Posterior vena cava (tissue), 2 donors: ENCODE measurements around the gene FCER1G. TPM values are rescaled to one million over a fixed set of nuclear protein-coding genes. Genes with fewer than 3 reads are reported as not detected.
"Not testable (repeated sequence)": the region's sequence is repeated elsewhere in the genome, so short reads cannot be mapped to it uniquely, and the experiment has no call there.

Experiments
- DNase-seq: peaks from one replicate; pipeline ENCODE4 v3.0.0-alpha.2; 2020; ENCODE audit warnings: low spot score
- intact Hi-C, 2 donors: fragments of 100-400 bp; cut with DNase I; formaldehyde crosslinking; loops; one replicate each; pipeline versions ENCODE4 v1.14.1 to v1.14.2; 2022 to 2023
- total RNA-seq, 2 donors: library from RNA; stranded (reverse); fragmentation: NEBNext Ultra II Directional; extraction: Animal tissue kit (Norgen Biotek cat#: 25700); gene quantifications; one replicate each; pipeline ENCODE4 v1.2.1, GENCODE V29; 2021
- donor health status: DM: yes; HTN: yes; CAD: no.
- donor health status: DM: yes; HTN: yes; CAD: no.

The FCER1G gene
- total RNA-seq, 2 donors from 2014 or later, result 40.4 to 101 TPM

DNA sequence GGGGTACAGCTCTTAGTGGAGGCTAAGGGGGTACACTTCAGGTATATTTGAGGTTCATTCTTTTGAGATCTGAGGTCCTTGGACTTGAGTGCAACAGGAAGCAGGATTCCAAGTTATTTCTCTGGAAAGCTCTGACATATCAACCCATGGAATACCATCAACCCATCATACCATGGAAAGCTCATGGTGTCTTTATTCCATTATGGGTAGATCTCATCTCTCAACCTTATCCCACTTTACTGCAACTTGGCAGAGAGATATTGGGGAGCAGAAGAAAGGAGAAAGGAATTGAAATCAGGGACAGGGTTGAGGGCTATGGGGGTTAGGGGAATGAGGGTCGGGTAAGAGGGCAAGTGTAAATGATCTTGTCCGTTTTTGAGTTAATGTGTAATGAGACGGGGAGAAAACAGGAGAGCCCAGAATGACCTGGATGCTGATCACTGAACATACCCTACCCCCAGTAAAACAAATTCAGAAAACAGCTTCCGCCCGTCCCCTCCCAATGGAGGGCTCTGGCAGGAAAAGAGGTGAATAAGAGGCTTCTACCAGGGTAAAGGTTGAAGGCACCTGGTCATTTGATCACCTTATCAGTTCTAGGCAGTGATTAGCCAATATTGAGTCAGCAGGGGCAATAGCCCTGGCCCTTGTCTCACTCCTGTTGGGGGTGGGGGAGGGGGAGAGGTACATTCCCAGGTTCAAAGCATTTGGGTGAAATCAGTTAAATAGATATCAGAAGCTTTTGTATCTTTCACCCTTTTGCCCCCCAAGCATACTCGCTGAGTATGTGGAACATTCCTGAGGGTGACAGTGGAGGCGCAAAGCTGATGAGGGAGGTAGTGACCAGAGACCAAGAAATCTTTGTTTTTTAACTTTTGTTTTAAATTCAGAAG, 9.0 kb downstream of the FCER1G start:
- intact Hi-C loops, result loop anchor here (10.0 kb wide), 2 partner anchors 151 to 161 kb away; no protein-coding TSS in a partner anchor
- DNase-seq, result peak; percentile 23

GRCh38 chr1:161224695-161225087, 9.6 kb downstream of the FCER1G start:
- intact Hi-C loops, result loop anchor here (10.0 kb wide), 2 partner anchors 150 to 160 kb away; no protein-coding TSS in a partner anchor
- peak; percentile 59 for DNase-seq

GRCh38 chr1:161225178-161225533, 10.1 kb downstream of the FCER1G start:
- intact Hi-C loops, result loop anchor here (10.0 kb wide), 2 partner anchors 150 to 160 kb away; no protein-coding TSS in a partner anchor
- DNase-seq, result peak; percentile 41

DNA sequence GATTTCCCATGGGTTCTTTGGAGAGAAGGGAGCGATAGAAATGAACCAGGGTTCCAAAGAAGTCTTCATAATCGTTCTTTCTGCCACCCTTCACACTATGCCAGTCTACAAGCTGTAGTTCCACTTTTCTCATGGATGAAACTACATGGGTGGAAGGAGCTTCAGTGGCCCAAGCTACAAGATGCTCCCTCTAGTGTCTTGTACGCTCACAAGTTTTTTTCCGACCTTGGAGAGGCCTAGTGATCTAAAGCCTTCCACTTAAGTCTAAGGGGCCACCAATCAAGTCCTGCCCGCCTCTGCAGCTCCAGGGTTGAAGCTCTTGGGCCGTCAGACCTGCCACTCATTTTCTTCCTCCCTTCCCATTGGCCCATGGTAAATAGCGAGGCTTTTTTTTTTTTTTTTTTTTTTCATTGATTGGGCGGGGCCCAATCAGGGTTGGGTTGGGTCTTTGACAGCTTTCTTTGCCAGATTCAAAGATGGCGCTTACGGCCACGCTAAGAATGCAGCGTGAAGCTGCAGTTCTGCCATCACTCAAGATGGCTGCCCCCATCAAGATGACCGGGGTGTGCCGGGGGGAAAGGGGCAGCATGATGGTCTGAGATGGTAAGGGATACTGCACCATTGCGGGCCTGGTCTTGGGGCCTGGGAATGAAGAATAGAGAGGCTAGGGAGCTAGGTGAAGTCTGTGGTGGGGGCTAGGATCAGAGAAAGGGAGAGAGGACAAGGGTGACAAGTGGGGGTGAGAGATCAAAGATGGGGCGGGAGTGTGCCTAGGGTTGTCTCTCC, 10.6 kb downstream of the FCER1G start, which contains the start of gene TOMM40L:
Gene TOMM40L (plus strand): TSS at position 527 of the 786 bp plus-strand sequence. CDS start 430 bp downstream, outside the sequence.
- peak; percentile 94 for DNase-seq
- intact Hi-C loops, result loop anchor here (2.0 to 10.0 kb wide), 3 partner anchors 65 to 159 kb away; no protein-coding TSS in a partner anchor

GRCh38 chr1:161226320-161226711, 11.2 kb downstream of the FCER1G start:
- DNase-seq, result peak; percentile 68
- intact Hi-C loops, result loop anchor here (2.0 to 10.0 kb wide), 3 partner anchors 64 to 158 kb away; no protein-coding TSS in a partner anchor

DNA sequence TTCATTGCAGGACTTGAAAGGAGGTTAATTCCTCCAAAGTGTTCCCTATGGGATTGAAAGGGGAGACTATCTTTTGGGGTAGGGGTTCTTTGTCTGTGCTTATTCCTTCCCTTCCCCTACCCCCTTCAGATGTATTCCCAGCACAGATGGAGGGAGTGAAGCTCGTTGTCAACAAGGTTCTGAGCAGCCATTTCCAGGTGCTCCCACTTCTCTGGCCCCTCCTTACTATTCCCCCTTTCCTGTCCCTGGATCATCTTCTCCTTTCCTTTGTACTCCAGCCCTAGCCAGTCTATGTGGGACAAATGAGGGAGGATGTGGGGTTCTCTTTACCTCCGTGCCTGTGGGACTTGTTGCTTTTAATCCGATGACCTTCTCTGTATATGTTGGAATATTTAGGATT, 11.7 kb downstream of the FCER1G start:
- peak; percentile 15 for DNase-seq
- intact Hi-C loops, result loop anchor here (2.0 to 10.0 kb wide), 3 partner anchors 64 to 158 kb away; no protein-coding TSS in a partner anchor

- intact Hi-C loops, result loop anchor here (2.0 to 10.0 kb wide), 3 partner anchors 63 to 157 kb away; no protein-coding TSS in a partner anchor
- peak; percentile 95 for DNase-seq
These were observed 12.2 kb downstream of the FCER1G start for GRCh38 chr1:161227196-161227871.

GRCh38 chr1:161228032-161228431, 12.9 kb downstream of the FCER1G start:
- intact Hi-C loops, result loop anchor here (10.0 kb wide), 2 partner anchors 147 to 157 kb away; no protein-coding TSS in a partner anchor
- DNase-seq, result peak; percentile 49

- intact Hi-C loops, result loop anchor here (10.0 kb wide), 2 partner anchors 145 to 155 kb away; no protein-coding TSS in a partner anchor
- peak; percentile 30 for DNase-seq
These were observed 14.8 kb downstream of the FCER1G start for GRCh38 chr1:161229896-161230295.

GRCh38 chr1:161230762-161231161, 15.7 kb downstream of the FCER1G start:
- peak; percentile 65 for DNase-seq
- intact Hi-C loops, result no loop called here

DNA sequence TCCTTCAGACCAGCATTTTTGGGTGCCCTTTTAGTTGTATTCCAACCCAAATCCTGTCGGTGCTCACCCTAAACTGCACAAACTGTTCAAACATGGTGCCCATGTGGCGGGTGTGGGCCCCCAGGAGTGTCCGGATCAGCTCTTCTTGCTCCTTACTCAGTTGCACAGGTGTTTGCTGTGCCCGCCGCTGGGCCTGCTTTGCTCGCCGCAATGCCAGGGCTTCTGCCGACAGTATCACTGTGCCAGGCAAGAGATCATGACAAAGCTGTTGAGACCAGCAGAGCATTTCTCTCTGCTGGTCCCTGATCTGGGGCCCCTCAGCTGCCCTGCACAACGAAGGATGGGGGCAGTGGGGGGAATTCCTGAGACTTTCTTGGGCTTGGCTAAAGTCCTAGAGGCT, 18.0 kb downstream of the FCER1G start:
- intact Hi-C loops, result no loop called here
- DNase-seq, result peak; percentile 75

DNA sequence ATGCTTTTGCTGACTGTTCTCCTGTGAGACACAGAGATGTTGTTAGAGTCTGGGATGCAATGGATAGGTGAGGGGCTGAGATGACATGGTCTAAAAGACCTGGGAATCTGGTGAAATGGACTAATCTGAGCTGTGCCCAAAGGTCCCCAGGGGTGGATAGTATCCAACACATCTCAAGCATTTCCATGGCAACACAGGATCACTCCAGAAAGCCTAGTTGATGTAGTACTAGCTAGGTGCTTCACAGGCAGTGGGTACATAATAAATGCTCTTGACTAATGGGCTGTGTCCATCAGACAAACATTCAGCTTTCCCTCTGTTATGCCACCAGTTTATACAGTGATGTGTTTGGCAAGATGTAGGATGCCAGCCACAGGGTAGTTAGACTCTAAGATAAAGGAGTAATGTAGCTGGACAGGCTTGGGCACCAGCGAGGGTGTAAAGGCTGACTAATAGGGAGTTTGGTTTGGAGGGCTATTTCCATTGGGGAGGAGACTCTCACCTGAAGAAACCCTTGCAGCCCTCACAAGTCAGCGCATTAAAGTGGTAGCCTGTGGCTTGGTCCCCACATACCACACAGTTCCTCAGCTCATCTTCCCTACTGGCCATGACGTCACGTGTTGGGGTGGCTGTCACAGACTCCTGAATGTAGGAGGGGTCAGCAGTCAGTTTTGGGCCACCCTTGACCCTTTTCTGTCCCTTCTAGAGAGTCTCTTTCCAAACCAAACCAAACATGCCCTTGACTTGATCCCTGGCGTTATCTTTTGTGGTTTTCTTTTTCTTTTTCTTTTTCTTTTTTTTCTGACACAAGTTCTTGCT, 21.1 kb downstream of the FCER1G start:
- DNase-seq, result no peak
- intact Hi-C loops, result no loop called here

DNA sequence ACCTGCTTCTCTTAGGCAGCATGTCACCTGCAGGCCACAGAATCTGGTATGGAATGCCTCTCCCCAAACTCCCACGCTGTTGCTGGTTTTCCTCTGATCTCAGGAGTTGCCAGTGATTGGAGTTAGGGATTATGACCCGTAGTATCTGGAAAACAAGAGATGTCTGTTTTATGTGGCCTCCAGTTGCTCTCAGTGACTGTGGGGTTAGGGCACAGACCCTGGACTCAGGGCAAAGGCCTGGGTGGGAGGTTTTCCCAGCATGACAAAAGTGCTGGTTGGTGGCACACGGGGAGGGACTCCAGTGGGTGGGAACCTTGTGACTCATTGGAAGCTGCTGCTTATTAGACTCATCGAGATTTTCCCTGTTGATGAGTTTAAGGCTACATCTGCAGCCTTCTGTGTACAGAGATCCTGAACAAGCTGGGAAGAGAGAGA, 23.0 kb downstream of the FCER1G start, which contains the start of gene NR1I3:
Gene NR1I3 (minus strand): TSS at position 165 of the 435 bp plus-strand sequence. CDS start 1,638 bp downstream, outside the sequence.
- intact Hi-C loops, result no loop called here
- DNase-seq, result no peak

- intact Hi-C loops, result no loop called here
- DNase-seq, result no peak
These were observed 26.6 kb downstream of the FCER1G start for GRCh38 chr1:161241682-161242081.

GRCh38 chr1:161242313-161242712, 27.2 kb downstream of the FCER1G start:
- DNase-seq, result no peak
- intact Hi-C loops, result no loop called here

- DNase-seq, result peak; percentile 54
- intact Hi-C loops, result no loop called here
These were observed 29.8 kb downstream of the FCER1G start for GRCh38 chr1:161244888-161245287.

GRCh38 chr1:161250100-161250499, 35.0 kb downstream of the FCER1G start:
- intact Hi-C loops, DNase-seq: not testable (repeated sequence)

GRCh38 chr1:161250829-161251228, 35.7 kb downstream of the FCER1G start:
- DNase-seq, result no peak
- intact Hi-C loops, result no loop called here
